ENCODE data around the gene MAPK7.

The MAPK7 gene

DNA sequence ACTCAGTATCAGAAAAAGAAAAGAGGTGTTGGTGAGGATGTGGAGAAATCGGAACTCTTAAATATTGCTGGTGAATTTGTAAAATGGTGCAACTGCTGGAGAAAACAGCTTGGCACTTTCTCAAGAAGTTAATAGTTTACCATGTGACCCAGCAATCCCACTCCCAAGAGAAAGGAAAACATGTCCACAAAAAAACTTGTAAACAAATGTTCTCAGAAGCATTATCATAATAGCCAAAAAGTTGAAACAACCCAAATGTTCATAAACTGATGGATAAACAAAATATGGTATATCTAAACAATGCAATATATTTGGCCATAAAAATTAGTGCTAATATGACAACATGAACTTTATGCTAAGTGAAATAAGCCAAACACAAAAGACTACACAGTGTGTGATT lies 2.6 kb upstream of the MAPK7 start:
- Mint-ChIP-seq H3K27ac (no peak overlapping the region), H3K4me1 (ENCODE audit: low read depth) (peaks cover 35% of the 10 kb centered on the region), H3K36me3 (ENCODE audit: low read depth) (peaks cover 11% of the 10 kb centered on the region), H3K27me3 (ENCODE audit: low read depth) (no peaks in the 10 kb centered on the region), H3K4me3 (peak overlapping the region; percentile 33), H3K9me3 (no peaks in the 10 kb centered on the region)

DNA sequence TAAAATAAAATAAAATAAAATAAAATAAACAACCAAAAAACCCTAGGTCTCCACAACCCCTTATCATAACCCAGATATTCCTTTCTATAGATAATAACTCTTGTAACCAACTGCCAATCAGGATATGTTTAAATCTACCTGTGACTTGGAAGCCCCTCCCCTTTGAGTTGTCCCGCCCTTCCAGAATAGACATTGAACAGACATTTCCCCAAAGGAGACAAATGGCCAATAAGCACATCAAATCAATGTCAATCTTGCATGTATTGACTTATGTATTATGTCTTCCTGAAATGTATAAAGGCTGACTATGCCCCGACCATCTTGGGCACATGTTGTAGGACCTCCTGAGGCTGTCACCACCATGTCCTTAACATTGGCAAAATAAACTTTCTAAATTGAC lies 1.5 kb upstream of the MAPK7 start:
- H3K27me3 Mint-ChIP-seq (ENCODE audit: low read depth), result no peaks in the 10 kb centered on the region
- H3K4me1 Mint-ChIP-seq (ENCODE audit: low read depth), result peaks cover 24% of the 10 kb centered on the region
- peak overlapping the region; percentile 100 for H3K27ac Mint-ChIP-seq
- H3K9me3 Mint-ChIP-seq, result no peaks in the 10 kb centered on the region
- peak overlapping the region; percentile 98 for H3K4me3 Mint-ChIP-seq
- H3K36me3 Mint-ChIP-seq (ENCODE audit: low read depth), result peaks cover 17% of the 10 kb centered on the region

GRCh38 chr17:19377602-19378415 lies 489 bp upstream of the MAPK7 start:
- Mint-ChIP-seq H3K9me3 (no peaks in the 10 kb centered on the region), H3K27ac (peak overlapping the region; percentile 100), H3K36me3 (ENCODE audit: low read depth) (peaks cover 17% of the 10 kb centered on the region), H3K4me3 (peak overlapping the region; percentile 98), H3K4me1 (ENCODE audit: low read depth) (peaks cover 18% of the 10 kb centered on the region), H3K27me3 (ENCODE audit: low read depth) (no peaks in the 10 kb centered on the region)

- H3K27ac Mint-ChIP-seq, result peak overlapping the region; percentile 49
- H3K4me3 Mint-ChIP-seq, result peak overlapping the region; percentile 98
- no peaks in the 10 kb centered on the region for H3K27me3 Mint-ChIP-seq (ENCODE audit: low read depth)
- H3K9me3 Mint-ChIP-seq, result no peaks in the 10 kb centered on the region
- peaks cover 16% of the 10 kb centered on the region for H3K4me1 Mint-ChIP-seq (ENCODE audit: low read depth)
- H3K36me3 Mint-ChIP-seq (ENCODE audit: low read depth), result peaks cover 28% of the 10 kb centered on the region
Observed at GRCh38 chr17:19379361-19380065, 1.2 kb downstream of the MAPK7 start.

DNA sequence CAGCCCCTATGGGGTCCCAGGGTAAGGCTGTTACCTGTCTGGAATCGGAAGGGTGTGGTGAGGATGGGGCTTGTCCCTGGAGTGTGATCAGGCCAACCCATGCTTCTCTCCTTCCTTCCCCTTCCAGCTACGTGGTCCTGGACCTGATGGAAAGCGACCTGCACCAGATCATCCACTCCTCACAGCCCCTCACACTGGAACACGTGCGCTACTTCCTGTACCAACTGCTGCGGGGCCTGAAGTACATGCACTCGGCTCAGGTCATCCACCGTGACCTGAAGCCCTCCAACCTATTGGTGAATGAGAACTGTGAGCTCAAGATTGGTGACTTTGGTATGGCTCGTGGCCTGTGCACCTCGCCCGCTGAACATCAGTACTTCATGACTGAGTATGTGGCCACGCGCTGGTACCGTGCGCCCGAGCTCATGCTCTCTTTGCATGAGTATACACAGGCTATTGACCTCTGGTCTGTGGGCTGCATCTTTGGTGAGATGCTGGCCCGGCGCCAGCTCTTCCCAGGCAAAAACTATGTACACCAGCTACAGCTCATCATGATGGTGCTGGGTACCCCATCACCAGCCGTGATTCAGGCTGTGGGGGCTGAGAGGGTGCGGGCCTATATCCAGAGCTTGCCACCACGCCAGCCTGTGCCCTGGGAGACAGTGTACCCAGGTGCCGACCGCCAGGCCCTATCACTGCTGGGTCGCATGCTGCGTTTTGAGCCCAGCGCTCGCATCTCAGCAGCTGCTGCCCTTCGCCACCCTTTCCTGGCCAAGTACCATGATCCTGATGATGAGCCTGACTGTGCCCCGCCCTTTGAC lies 2.4 kb downstream of the MAPK7 start:
- H3K9me3 Mint-ChIP-seq, result no peaks in the 10 kb centered on the region
- no peaks in the 10 kb centered on the region for H3K27me3 Mint-ChIP-seq (ENCODE audit: low read depth)
- no peak overlapping the region for H3K27ac Mint-ChIP-seq
- H3K4me3 Mint-ChIP-seq, result no peak overlapping the region
- H3K4me1 Mint-ChIP-seq (ENCODE audit: low read depth), result peaks cover 16% of the 10 kb centered on the region
- peaks cover 26% of the 10 kb centered on the region for H3K36me3 Mint-ChIP-seq (ENCODE audit: low read depth)

DNA sequence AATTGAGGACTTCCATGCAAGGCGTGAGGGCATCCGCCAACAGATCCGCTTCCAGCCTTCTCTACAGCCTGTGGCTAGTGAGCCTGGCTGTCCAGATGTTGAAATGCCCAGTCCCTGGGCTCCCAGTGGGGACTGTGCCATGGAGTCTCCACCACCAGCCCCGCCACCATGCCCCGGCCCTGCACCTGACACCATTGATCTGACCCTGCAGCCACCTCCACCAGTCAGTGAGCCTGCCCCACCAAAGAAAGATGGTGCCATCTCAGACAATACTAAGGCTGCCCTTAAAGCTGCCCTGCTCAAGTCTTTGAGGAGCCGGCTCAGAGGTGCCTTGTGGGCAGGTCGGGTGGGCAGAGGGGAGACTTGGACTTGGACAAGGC lies 3.1 kb downstream of the MAPK7 start:
- Mint-ChIP-seq H3K4me1 (ENCODE audit: low read depth) (peaks cover 14% of the 10 kb centered on the region), H3K36me3 (ENCODE audit: low read depth) (peaks cover 26% of the 10 kb centered on the region), H3K27me3 (ENCODE audit: low read depth) (no peaks in the 10 kb centered on the region)

GRCh38 chr17:19381741-19382444 lies 3.6 kb downstream of the MAPK7 start:
- no peak overlapping the region for H3K27ac Mint-ChIP-seq
- H3K36me3 Mint-ChIP-seq (ENCODE audit: low read depth), result peaks cover 26% of the 10 kb centered on the region
- no peak overlapping the region for H3K4me3 Mint-ChIP-seq
- no peaks in the 10 kb centered on the region for H3K9me3 Mint-ChIP-seq
- no peaks in the 10 kb centered on the region for H3K27me3 Mint-ChIP-seq (ENCODE audit: low read depth)
- H3K4me1 Mint-ChIP-seq (ENCODE audit: low read depth), result peaks cover 12% of the 10 kb centered on the region

More for the DNA sequence above, 3.1 kb downstream of the MAPK7 start:
- no peak overlapping the region for H3K4me3 Mint-ChIP-seq
- H3K27ac Mint-ChIP-seq, result no peak overlapping the region
- no peaks in the 10 kb centered on the region for H3K9me3 Mint-ChIP-seq

DNA sequence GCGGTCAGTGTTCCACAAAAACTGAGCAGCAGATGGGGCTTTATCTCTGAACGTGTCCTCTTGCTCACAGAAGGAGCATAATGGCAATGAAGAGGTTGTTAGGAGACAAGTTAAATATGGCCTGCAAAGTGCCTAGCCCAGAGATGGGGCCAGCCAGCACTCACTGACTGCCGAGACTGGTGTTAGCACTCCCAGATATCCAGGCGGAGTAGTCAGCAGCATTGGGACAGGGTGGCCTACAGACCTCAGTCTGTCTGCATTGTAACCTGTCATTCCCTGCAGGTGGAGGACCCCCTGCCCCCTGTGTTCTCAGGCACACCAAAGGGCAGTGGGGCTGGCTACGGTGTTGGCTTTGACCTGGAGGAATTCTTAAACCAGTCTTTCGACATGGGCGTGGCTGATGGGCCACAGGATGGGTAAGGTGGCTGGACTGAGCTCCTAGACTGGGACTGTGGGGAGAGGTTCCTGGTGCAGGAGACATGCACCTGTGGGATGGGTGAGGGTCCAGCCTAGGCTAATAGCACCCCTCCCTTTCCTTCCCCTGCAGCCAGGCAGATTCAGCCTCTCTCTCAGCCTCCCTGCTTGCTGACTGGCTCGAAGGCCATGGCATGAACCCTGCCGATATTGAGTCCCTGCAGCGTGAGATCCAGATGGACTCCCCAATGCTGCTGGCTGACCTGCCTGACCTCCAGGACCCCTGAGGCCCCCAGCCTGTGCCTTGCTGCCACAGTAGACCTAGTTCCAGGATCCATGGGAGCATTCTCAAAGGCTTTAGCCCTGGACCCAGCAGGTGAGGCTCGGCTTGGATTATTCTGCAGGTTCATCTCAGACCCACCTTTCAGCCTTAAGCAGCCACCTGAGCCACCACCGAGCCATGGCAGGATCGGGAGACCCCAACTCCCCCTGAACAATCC lies 4.5 kb downstream of the MAPK7 start:
- H3K9me3 Mint-ChIP-seq, result no peaks in the 10 kb centered on the region
- H3K4me3 Mint-ChIP-seq, result no peak overlapping the region
- peaks cover under 1% of the 10 kb centered on the region for H3K27me3 Mint-ChIP-seq (ENCODE audit: low read depth)
- H3K4me1 Mint-ChIP-seq (ENCODE audit: low read depth), result peaks cover 8% of the 10 kb centered on the region
- H3K36me3 Mint-ChIP-seq (ENCODE audit: low read depth), result peaks cover 26% of the 10 kb centered on the region
- no peak overlapping the region for H3K27ac Mint-ChIP-seq

GRCh38 chr17:19383681-19384470 lies 5.6 kb downstream of the MAPK7 start:
- Mint-ChIP-seq H3K4me3 (no peak overlapping the region), H3K27me3 (ENCODE audit: low read depth) (peaks cover 11% of the 10 kb centered on the region), H3K27ac (no peak overlapping the region), H3K9me3 (no peaks in the 10 kb centered on the region), H3K4me1 (ENCODE audit: low read depth) (peaks cover 8% of the 10 kb centered on the region), H3K36me3 (ENCODE audit: low read depth) (peaks cover 26% of the 10 kb centered on the region)

GRCh38 chr17:19384723-19385391 lies 6.6 kb downstream of the MAPK7 start:
- peaks cover 2% of the 10 kb centered on the region for H3K4me1 Mint-ChIP-seq (ENCODE audit: low read depth)
- H3K27me3 Mint-ChIP-seq (ENCODE audit: low read depth), result peaks cover 21% of the 10 kb centered on the region
- no peak overlapping the region for H3K4me3 Mint-ChIP-seq
- peaks cover 24% of the 10 kb centered on the region for H3K36me3 Mint-ChIP-seq (ENCODE audit: low read depth)
- no peaks in the 10 kb centered on the region for H3K9me3 Mint-ChIP-seq
- no peak overlapping the region for H3K27ac Mint-ChIP-seq

DNA sequence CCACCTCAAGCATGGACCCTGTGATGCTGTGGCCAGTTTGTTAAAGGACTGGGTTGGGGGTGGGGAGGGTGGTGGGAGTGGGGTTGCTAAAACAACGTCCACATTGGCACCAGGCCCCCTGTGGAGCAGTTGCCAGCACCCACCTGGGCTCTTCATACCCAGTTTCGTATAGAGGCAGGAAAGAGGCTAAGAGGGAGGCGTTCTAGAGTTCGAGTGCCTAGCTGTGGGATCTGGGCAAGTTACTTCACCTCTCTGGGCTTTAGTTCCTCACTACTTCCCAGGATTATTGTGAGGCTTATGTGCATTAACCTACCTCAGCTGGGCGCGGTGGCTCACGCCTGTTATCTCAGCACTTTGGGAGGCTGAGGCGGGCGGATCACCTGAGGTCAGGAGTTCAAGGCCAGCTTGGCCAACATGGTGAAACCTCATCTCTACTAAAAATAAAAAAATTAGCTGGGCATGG lies 7.3 kb downstream of the MAPK7 start:
- Mint-ChIP-seq H3K4me1 (ENCODE audit: low read depth) (peaks cover 2% of the 10 kb centered on the region), H3K27ac (no peak overlapping the region), H3K9me3 (no peaks in the 10 kb centered on the region), H3K4me3 (no peak overlapping the region), H3K27me3 (ENCODE audit: low read depth) (peaks cover 27% of the 10 kb centered on the region), H3K36me3 (ENCODE audit: low read depth) (peaks cover 21% of the 10 kb centered on the region)

All from T-helper 1 cell treated with Interleukin-12 subunit alpha and Interleukin-12 subunit beta and Interleukin-4 antibody, amounts not matched to agents 30 μg/mL and 1 μg/mL, for 36 hours (primary cell).